Mucosa of stomach (tissue), 1 donor: Measurements from ENCODE around the gene NDFIP2.

ENCODE experiments used
- H3K27me3 ChIP-seq: one replicate; pipeline ENCODE4 v1.7.0; 2013; ENCODE audit warnings: mild to moderate bottlenecking, low read length; ENCODE audit not compliant: control insufficient read depth, insufficient read depth
- H3K36me3 ChIP-seq: one replicate; pipeline ENCODE4 v1.7.0; 2013; ENCODE audit warnings: low read length; ENCODE audit not compliant: control insufficient read depth, insufficient read depth
- H3K4me1 ChIP-seq: one replicate; pipeline ENCODE4 v1.7.0; 2013; ENCODE audit warnings: mild to moderate bottlenecking, low read length; ENCODE audit not compliant: control insufficient read depth, insufficient read depth
- H3K4me3 ChIP-seq: one replicate; pipeline ENCODE4 v1.7.0; 2013; ENCODE audit warnings: low read length
- H3K9ac ChIP-seq: one replicate; pipeline ENCODE4 v1.7.0; 2013; ENCODE audit warnings: mild to moderate bottlenecking, low read length, moderate library complexity
- H3K9me3 ChIP-seq: one replicate; pipeline ENCODE4 v1.7.0; 2013; ENCODE audit warnings: mild to moderate bottlenecking, low read length, moderate library complexity; ENCODE audit not compliant: control insufficient read depth
- donor health status: Pancreatic carcinoma.

The NDFIP2 gene

DNA sequence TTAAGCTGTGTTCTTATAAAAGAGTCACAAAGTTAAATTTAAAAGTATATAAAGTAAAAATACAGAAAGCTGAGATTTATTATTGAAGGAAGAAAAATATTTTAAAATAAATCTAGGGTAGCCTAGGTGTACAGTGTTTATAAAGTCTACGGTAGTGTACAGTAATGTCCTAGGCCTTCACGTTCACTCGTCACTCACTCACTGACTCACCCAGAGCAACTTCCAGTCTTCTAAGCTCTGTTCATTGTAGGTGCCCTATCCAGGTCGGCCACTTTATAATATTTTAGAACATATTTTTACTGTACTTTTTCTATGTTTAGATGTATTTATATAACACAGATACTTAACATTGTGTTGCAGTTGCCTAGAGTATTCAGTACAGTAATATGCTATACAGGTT, 47.4 kb downstream of the NDFIP2 start:
- H3K9me3 ChIP-seq, result no peaks in the 10 kb centered on the region
- H3K36me3 ChIP-seq, result no peaks in the 10 kb centered on the region
- no peak overlapping the region for H3K4me3 ChIP-seq
- H3K4me1 ChIP-seq, result no peaks in the 10 kb centered on the region
- no peaks in the 10 kb centered on the region for H3K27me3 ChIP-seq
- no peak overlapping the region for H3K9ac ChIP-seq

DNA sequence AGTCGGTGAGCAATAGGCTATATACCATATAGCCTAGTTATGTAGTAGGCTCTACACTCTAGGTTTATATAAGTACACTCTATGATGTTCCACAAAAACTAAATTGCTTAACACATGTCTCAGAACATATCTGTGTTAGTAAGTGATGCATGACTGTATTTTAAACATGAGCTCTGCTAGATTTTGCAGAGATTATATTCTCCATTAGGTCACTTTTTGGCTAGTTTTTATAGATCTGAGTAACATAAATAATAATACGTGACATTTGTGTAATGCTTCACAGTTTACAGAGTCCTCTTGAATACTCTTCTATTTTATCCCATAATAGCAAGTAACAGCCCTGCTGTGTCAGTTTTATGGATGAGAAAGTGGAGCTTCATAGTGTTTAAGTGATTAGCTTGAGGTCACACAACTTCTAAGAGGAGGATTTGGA, 47.8 kb downstream of the NDFIP2 start:
- Histone ChIP-seq H3K27me3 (no peaks in the 10 kb centered on the region), H3K4me3 (no peak overlapping the region), H3K9ac (no peak overlapping the region), H3K36me3 (no peaks in the 10 kb centered on the region), H3K9me3 (no peaks in the 10 kb centered on the region), H3K4me1 (no peaks in the 10 kb centered on the region)

GRCh38 chr13:79529817-79530216, 48.9 kb downstream of the NDFIP2 start:
- H3K9me3 ChIP-seq, result no peaks in the 10 kb centered on the region
- H3K4me3 ChIP-seq, result no peak overlapping the region

GRCh38 chr13:79530270-79530669, 49.3 kb downstream of the NDFIP2 start:
- H3K27me3 ChIP-seq, result no peaks in the 10 kb centered on the region
- no peaks in the 10 kb centered on the region for H3K36me3 ChIP-seq
- no peak overlapping the region for H3K4me3 ChIP-seq
- no peaks in the 10 kb centered on the region for H3K9me3 ChIP-seq
- H3K4me1 ChIP-seq, result no peaks in the 10 kb centered on the region
- no peak overlapping the region for H3K9ac ChIP-seq

More at GRCh38 chr13:79529817-79530216, 48.9 kb downstream of the NDFIP2 start:
- no peak overlapping the region for H3K9ac ChIP-seq
- H3K36me3 ChIP-seq, result no peaks in the 10 kb centered on the region
- H3K27me3 ChIP-seq, result no peaks in the 10 kb centered on the region
- no peaks in the 10 kb centered on the region for H3K4me1 ChIP-seq

DNA sequence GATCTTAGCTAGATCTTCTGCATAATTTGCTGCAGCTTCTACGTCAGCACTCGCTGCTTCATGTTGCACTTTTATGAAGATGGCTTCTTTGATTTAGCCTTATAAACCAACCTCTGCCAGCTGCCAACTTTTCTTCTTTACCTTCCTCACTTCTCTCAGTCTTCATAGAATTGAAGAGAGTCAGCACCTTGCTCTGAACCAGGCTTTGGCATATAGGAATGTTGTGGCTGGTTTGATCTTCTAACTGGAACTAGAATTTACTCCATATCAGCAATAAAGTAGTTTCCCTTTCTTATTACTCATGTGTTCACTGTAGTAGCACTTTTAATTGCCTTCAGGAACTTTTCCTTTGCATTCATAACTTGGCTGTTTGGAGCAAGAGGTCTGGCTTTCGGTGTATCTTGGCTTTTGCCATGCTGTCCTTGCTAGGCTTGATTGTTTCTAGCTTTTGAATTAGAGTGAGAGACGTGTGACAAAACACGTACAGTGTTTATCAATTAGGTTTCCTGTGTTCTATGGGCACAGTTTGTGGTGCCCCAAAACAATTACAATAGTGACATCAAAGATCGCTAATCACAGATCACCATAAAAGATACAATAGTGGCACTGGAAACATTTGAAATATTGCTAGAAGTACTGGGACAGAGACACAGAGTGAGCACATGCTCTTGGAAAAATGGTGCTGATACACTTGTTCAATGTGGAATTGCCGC, 50.7 kb downstream of the NDFIP2 start:
- Histone ChIP-seq H3K36me3 (no peaks in the 10 kb centered on the region), H3K9ac (no peak overlapping the region), H3K9me3 (no peaks in the 10 kb centered on the region), H3K27me3 (no peaks in the 10 kb centered on the region), H3K4me3 (no peak overlapping the region), H3K4me1 (no peaks in the 10 kb centered on the region)

DNA sequence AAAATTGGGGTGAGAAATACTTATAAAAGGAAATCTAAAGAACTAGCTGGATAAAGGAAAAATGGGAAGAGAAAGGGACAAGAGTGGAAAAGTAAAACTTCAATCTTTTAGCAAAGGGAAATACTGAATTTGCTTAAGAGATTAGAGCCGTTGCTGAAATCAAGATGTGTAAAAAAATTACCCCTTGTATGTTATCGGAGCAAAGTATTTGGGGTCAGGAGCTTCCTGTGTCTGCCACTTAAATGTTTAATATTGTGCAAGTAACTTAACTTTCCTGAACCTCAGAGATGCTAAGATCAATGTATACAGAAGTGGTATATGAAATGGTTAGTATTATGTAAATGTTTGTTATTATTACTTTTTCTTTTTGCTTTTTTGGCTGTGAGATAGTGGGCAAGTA, 51.6 kb downstream of the NDFIP2 start:
- Histone ChIP-seq H3K27me3 (no peaks in the 10 kb centered on the region), H3K4me1 (no peaks in the 10 kb centered on the region), H3K9ac (no peak overlapping the region), H3K4me3 (no peak overlapping the region), H3K9me3 (no peaks in the 10 kb centered on the region), H3K36me3 (no peaks in the 10 kb centered on the region)

GRCh38 chr13:79533781-79534400, 52.9 kb downstream of the NDFIP2 start:
- Histone ChIP-seq H3K9ac (no peak overlapping the region), H3K9me3 (no peaks in the 10 kb centered on the region), H3K4me1 (no peaks in the 10 kb centered on the region), H3K36me3 (no peaks in the 10 kb centered on the region), H3K27me3 (no peaks in the 10 kb centered on the region), H3K4me3 (no peak overlapping the region)

- H3K9ac ChIP-seq, result no peak overlapping the region
- H3K9me3 ChIP-seq, result no peaks in the 10 kb centered on the region
- no peak overlapping the region for H3K4me3 ChIP-seq
- no peaks in the 10 kb centered on the region for H3K36me3 ChIP-seq
- H3K27me3 ChIP-seq, result no peaks in the 10 kb centered on the region
- H3K4me1 ChIP-seq, result no peaks in the 10 kb centered on the region
These were observed 53.6 kb downstream of the NDFIP2 start for GRCh38 chr13:79534596-79534995.

- Histone ChIP-seq H3K4me1 (no peaks in the 10 kb centered on the region), H3K9me3 (no peaks in the 10 kb centered on the region), H3K27me3 (no peaks in the 10 kb centered on the region), H3K9ac (no peak overlapping the region), H3K36me3 (no peaks in the 10 kb centered on the region), H3K4me3 (no peak overlapping the region)
These were observed 57.8 kb downstream of the NDFIP2 start for GRCh38 chr13:79538757-79539156.

GRCh38 chr13:79540504-79540903, 59.5 kb downstream of the NDFIP2 start:
- H3K4me1 ChIP-seq, result no peaks in the 10 kb centered on the region
- no peak overlapping the region for H3K4me3 ChIP-seq
- no peaks in the 10 kb centered on the region for H3K27me3 ChIP-seq
- no peak overlapping the region for H3K9ac ChIP-seq
- no peaks in the 10 kb centered on the region for H3K9me3 ChIP-seq
- H3K36me3 ChIP-seq, result no peaks in the 10 kb centered on the region

DNA sequence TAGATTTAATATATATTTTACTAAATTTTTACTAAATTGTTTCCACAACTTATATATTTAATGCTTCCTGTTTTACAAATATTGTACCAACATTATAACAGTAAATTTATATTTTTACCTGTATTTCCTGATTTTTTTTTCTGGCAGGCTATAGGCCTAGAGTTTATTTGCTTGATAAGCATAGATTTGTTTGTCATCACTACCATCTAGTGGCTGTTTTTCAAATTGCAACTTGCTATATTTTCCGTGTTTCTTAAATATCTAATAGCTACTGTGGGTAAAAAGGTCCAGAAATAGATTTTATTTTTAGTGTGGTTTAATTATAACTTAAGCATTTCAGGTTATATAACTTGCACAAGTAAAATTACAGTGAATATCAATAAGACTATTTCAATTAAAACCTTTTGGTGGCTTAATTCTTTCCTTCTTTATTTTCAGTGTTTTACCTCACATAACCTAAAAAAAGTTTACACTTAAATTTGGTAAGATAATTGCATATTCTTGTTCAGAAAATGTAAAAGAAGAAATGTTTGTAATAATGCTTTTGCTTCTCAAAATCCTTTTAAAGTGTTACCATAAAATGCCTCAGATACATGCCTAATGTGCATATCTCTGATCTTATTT, 60.6 kb downstream of the NDFIP2 start:
- H3K9ac ChIP-seq, result no peak overlapping the region
- H3K36me3 ChIP-seq, result no peaks in the 10 kb centered on the region
- H3K4me3 ChIP-seq, result no peak overlapping the region
- H3K4me1 ChIP-seq, result no peaks in the 10 kb centered on the region
- H3K9me3 ChIP-seq, result no peaks in the 10 kb centered on the region
- no peaks in the 10 kb centered on the region for H3K27me3 ChIP-seq

GRCh38 chr13:79543883-79544282, 62.9 kb downstream of the NDFIP2 start:
- Histone ChIP-seq H3K4me1 (no peaks in the 10 kb centered on the region), H3K9me3 (no peaks in the 10 kb centered on the region), H3K9ac (no peak overlapping the region), H3K4me3 (no peak overlapping the region), H3K36me3 (no peaks in the 10 kb centered on the region), H3K27me3 (no peaks in the 10 kb centered on the region)
